Kidney (tissue), 14 donors: ENCODE data around the gene ITGB7. TPM values are rescaled to one million over a fixed set of nuclear protein-coding genes. Genes with fewer than 3 reads are reported as not detected.
A peak's percentile ranks its signal among the peaks of the same experiment; 100 is the strongest.

Experiments
- DNase-seq, 5 donors: peaks; one replicate each; pipeline ENCODE4 v3.0.0-alpha.2; 2013 to 2020
- FAIRE-seq: peaks from 2 replicates; lab custom pipeline; 2012; peaks lifted over from hg19 to GRCh38; lab: Jason Lieb, UNC
- H3K27ac ChIP-seq, 2 donors: one replicate each; pipeline ENCODE4 v1.7.0; 2013; ENCODE audit warnings: low read depth in 2 of 2, low read length in 2 of 2, inconsistent platforms in 1 of 2
- H3K27me3 ChIP-seq: one replicate; pipeline ENCODE4 v1.7.1; 2013; ENCODE audit warnings: low read length, inconsistent platforms; ENCODE audit not compliant: control insufficient read depth, insufficient read depth
- H3K36me3 ChIP-seq, 3 donors: one replicate each; pipeline versions ENCODE4 v1.7.0 to v1.7.1; 2013; ENCODE audit warnings: low read length in 3 of 3, control low read depth in 1 of 3, inconsistent platforms in 1 of 3; ENCODE audit not compliant: insufficient read depth in 3 of 3, control insufficient read depth in 2 of 3
- H3K4me1 ChIP-seq, 3 donors: one replicate each; pipeline versions ENCODE4 v1.7.0 to v1.7.1; 2013; ENCODE audit warnings: low read length in 3 of 3, inconsistent platforms in 1 of 3, low read depth in 1 of 3; ENCODE audit not compliant: control insufficient read depth in 2 of 3, insufficient read depth in 2 of 3
- H3K4me3 ChIP-seq, 3 donors: one replicate each; pipeline versions ENCODE4 v1.7.0 to v1.8.1; 2013; ENCODE audit warnings: low read length in 3 of 3, control low read depth in 1 of 3, inconsistent platforms in 1 of 3
- H3K9ac ChIP-seq, 3 donors: one replicate each; pipeline versions ENCODE4 v1.7.0 to v1.7.1; 2013; ENCODE audit warnings: low read length in 3 of 3, control low read depth in 1 of 3, inconsistent platforms in 1 of 3
- H3K9me3 ChIP-seq, 3 donors: one replicate each; pipeline versions ENCODE4 v1.7.0 to v1.7.1; 2013; ENCODE audit warnings: low read length in 3 of 3, control low read depth in 1 of 3, inconsistent platforms in 1 of 3; ENCODE audit not compliant: control insufficient read depth in 2 of 3, insufficient read depth in 1 of 3
- intact Hi-C: fragments of 100-400 bp; cut with DNase I; formaldehyde crosslinking; loops from one replicate; pipeline ENCODE4 v1.11.1; 2022
- polyA plus RNA-seq: library from polyadenylated mRNA; stranded (reverse); fragments of 350-450 nt; fragmentation: Illumina TruSeq; extraction: RNeasy Lipid Tissue Mini Kit (QIAGEN cat#74804); gene quantifications from one replicate; pipeline ENCODE4 v1.2.3, GENCODE V29; 2014; ENCODE audit warnings: low read depth, low replicate concordance; ENCODE audit not compliant: insufficient read depth
- total RNA-seq: library from RNA; stranded (reverse); fragmentation: NEBNext Ultra II Directional; extraction: Animal tissue kit (Norgen Biotek cat#: 25700); gene quantifications from one replicate; pipeline ENCODE4 v1.2.1, GENCODE V29; 2021
- TF ChIP-seq, protein P1 (sequence below): IDR thresholded peaks from 3 replicates; pipeline ENCODE4 v1.5.1; 2012; ENCODE audit warnings: mild to moderate bottlenecking, moderate library complexity, borderline replicate concordance; ENCODE audit not compliant: insufficient read depth; ENCODE audit errors: extremely low read depth
- donor health status: control.
- donor health status: control.
- donor health status: control.
- donor health status: control.
- donor health status: control.
- donor health status: DM: yes; HTN: yes; CAD: no.
- donor health status: Normal renal cell carcinoma (clear cell type).

Gene ITGB7
- total and polyA plus RNA-seq, 2 donors from 2014 or later, result 11.0 to 14.5 TPM

DNA sequence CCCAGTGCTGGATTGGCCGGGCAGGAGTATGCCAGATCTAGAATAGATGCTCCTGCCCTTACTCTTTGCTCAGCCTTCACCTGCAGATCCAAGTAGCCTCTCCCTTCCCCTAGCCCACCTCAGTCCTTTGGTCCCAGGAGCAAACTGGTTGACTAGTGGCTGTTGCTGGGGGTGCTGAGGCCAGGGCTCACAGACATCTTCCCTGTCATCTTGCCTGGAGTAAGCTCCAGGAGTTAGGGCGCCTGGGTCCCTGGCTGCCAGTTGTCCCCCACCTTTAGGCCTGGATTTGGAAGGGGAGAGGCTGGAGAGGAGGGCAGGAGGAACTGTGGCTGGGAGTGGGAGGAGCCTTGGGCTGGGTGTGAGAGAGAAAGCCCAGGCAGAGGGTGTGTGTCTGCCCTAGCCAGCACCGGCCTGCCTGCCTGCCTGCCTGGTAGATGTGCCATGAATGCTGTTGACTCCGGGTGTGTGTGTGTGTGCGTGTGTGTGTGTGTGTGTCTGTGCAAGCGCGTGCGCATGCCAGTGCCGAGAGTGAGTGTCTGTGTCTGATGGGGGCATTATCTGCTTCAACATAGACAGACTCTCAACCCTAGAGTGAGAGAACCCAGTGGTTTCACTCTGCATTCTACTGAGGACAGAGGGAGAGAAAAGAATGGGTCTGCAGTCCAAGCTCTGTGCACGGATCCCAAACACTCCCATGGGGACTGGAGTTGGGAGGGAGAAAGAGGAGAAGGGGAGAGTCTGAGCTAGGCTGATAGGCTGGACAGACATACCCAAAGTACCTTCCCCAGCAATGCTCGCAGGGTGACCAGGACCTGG lies 25.8 kb upstream of the ITGB7 start:
- Histone ChIP-seq H3K27ac (peak overlapping the region; percentile 64 to 69), H3K4me3 (peak overlapping the region; percentile 28 to 64 (median 53)), H3K9me3 (no peaks in the 10 kb centered on the region), H3K4me1 (peaks cover 0 to 24% (median 7%) of the 10 kb centered on the region in 3 donors), H3K36me3 (no peaks in the 10 kb centered on the region), H3K27me3 (no peaks in the 10 kb centered on the region), H3K9ac (peak overlapping the region in 1 of 3 donors; percentile 44)
- TF ChIP-seq, protein P1, sequence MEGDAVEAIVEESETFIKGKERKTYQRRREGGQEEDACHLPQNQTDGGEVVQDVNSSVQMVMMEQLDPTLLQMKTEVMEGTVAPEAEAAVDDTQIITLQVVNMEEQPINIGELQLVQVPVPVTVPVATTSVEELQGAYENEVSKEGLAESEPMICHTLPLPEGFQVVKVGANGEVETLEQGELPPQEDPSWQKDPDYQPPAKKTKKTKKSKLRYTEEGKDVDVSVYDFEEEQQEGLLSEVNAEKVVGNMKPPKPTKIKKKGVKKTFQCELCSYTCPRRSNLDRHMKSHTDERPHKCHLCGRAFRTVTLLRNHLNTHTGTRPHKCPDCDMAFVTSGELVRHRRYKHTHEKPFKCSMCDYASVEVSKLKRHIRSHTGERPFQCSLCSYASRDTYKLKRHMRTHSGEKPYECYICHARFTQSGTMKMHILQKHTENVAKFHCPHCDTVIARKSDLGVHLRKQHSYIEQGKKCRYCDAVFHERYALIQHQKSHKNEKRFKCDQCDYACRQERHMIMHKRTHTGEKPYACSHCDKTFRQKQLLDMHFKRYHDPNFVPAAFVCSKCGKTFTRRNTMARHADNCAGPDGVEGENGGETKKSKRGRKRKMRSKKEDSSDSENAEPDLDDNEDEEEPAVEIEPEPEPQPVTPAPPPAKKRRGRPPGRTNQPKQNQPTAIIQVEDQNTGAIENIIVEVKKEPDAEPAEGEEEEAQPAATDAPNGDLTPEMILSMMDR, result no peak
- FAIRE-seq (no peak), DNase-seq (peak in 4 of 5 donors; percentile 37 to 88 (median 64))
- intact Hi-C loops, result no loop called here

DNA sequence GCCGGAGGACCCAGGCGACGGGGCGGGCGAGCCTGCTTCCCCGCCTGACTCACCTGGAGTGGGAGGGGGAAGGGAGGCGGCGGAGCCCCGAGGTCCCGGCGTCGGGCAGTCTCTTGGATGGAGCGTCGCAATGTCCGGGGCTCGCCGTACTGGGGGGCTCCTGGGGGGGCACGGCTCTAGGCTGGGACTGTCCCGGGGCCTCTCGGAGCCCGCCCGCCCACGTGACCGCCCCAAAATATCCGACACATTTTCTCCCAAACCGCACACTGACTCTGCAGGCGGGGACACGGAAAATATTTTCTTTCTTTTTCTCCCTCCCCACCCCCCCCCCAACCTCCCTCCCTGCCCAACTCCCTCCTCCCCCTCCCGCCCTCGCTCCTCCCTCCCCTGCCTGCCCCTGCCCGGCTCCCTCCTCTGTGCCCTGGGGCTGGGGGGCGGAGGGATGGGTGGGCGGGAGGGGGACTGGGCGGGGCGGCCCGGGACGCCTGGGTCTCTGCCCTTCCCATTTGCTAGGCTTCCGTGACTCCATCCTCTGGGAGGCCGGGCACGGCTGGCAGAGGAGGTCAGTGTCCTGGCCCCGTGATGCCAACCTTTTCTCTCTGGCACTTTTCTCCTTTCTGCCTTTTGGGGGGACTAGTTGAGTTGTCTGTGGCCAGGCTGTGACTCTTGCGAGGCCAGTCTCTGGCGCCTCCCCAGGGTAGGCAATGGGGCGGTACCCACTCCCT lies 25.0 kb upstream of the ITGB7 start, which contains the start of gene RARG:
TSS of gene RARG (minus strand) at position 289 of the 725 bp plus-strand sequence. CDS start 4,664 bp downstream, outside the sequence.
- H3K27me3 ChIP-seq, result no peaks in the 10 kb centered on the region
- H3K36me3 ChIP-seq, result no peaks in the 10 kb centered on the region
- H3K4me1 ChIP-seq, result peaks cover 0 to 24% (median 7%) of the 10 kb centered on the region in 3 donors
- FAIRE-seq (no peak), DNase-seq (peak; percentile 62 to 94 (median 79))
- peak within 1 kb of the TSS; percentile 40 to 73 (median 71) for H3K9ac ChIP-seq
- intact Hi-C loops, result no loop called here
- H3K4me3 ChIP-seq, result peak within 1 kb of the TSS; percentile 59 to 73 (median 69)
- no peaks in the 10 kb centered on the region for H3K9me3 ChIP-seq
- TF ChIP-seq, protein P1, result no peak
- H3K27ac ChIP-seq, result peak within 1 kb of the TSS; percentile 74 to 92

DNA sequence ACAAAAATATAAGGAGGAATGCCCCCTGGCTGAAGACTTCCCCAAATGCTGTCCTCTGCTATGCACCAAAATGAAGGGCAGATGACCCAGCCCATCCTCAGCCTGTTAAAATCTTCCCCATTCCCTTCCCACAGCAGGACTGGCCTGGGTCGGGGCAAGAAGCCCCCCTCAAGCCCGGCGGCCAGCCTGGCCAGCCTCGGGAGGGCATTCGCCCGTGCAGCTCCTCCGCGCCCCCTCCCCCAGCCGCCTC lies 24.5 kb upstream of the ITGB7 start:
- H3K9ac ChIP-seq, result peak overlapping the region; percentile 40 to 73 (median 71)
- no peak for DNase-seq
- TF ChIP-seq, protein P1, result no peak
- H3K9me3 ChIP-seq, result no peaks in the 10 kb centered on the region
- intact Hi-C loops, result no loop called here
- H3K4me1 ChIP-seq, result peaks cover 0 to 24% (median 7%) of the 10 kb centered on the region in 3 donors
- no peak for FAIRE-seq
- peak overlapping the region; percentile 74 to 92 for H3K27ac ChIP-seq
- no peaks in the 10 kb centered on the region for H3K27me3 ChIP-seq
- peak overlapping the region; percentile 59 to 73 (median 69) for H3K4me3 ChIP-seq
- no peaks in the 10 kb centered on the region for H3K36me3 ChIP-seq
